Umbilical cord (tissue), 2 donors: ENCODE results near the gene HBG2. TPM values are rescaled to one million over a fixed set of nuclear protein-coding genes. Genes with fewer than 3 reads are reported as not detected.
"Not testable (repeated sequence)": the region's sequence is repeated elsewhere in the genome, so short reads cannot be mapped to it uniquely, and the experiment has no call there.

Source experiments
- DNase-seq: peaks from one replicate; pipeline ENCODE4 v3.0.0-alpha.2; 2015; ENCODE audit warnings: low spot score
- total RNA-seq: library from RNA; depleted of rRNA; stranded (reverse); fragments of >200 nt; gene quantifications from one replicate; pipeline ENCODE4 v1.2.3, GENCODE V29; 2014; ENCODE audit warnings: low replicate concordance; ENCODE audit not compliant: insufficient read depth

The HBG2 gene
- 9,844 TPM for total RNA-seq

GRCh38 chr11:5254646-5255413, at the start of gene HBG2:
Gene HBG2, minus strand, starts transcription at chr11:5254781. Its CDS starts 53 bp downstream, at chr11:5254728.
- DNase-seq, result peak; percentile 32

- no peak for DNase-seq
Observed at GRCh38 chr11:5304046-5304445, 49.5 kb upstream of the HBG2 start.

DNA sequence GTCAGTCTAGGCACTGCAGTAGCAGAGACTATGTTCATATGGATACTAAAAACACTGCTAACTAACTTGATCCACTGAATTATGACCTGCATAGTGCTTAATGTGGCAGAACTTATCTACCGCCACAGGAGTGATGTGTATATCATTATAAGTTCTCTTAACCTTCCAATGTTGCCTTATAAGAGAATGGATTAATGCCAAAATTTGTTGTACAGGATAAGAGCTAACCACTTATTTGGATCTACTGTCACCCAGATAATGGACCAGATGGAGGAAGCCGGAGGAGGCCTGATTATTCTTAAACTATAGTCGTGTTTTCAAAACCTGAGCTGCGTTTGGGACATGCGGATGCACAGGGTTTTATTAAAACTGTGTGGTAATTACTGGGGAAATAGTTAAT, 49.0 kb upstream of the HBG2 start:
- no peak for DNase-seq

DNA sequence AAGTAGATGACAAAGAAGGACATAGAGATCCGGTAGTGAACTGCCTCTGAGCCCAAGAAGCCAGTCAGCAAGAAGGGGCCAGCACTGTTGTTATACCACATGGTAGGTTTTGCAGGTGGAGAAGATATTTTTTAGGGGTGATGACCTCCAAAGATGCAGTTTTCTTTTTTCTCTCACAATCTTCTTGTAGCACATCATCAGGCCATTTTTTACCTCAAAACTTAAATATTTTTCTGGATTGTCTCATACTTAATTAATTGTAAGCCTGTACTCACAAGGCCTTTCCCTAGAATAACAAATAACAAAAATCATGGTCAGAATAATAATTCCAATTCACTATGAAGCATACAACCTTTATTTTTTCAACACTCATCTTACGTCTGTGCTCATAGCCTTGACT, 47.3 kb upstream of the HBG2 start, which contains the start of gene OR51B4:
Gene OR51B4 (minus strand): TSS at position 101 of the 400 bp plus-strand sequence. CDS start 0 bp downstream, at position 101.
- DNase-seq, result no peak

- peak; percentile 21 for DNase-seq
Observed at GRCh38 chr11:5300251-5300650, 45.7 kb upstream of the HBG2 start.

GRCh38 chr11:5298451-5298850, 43.9 kb upstream of the HBG2 start:
- no peak for DNase-seq

DNA sequence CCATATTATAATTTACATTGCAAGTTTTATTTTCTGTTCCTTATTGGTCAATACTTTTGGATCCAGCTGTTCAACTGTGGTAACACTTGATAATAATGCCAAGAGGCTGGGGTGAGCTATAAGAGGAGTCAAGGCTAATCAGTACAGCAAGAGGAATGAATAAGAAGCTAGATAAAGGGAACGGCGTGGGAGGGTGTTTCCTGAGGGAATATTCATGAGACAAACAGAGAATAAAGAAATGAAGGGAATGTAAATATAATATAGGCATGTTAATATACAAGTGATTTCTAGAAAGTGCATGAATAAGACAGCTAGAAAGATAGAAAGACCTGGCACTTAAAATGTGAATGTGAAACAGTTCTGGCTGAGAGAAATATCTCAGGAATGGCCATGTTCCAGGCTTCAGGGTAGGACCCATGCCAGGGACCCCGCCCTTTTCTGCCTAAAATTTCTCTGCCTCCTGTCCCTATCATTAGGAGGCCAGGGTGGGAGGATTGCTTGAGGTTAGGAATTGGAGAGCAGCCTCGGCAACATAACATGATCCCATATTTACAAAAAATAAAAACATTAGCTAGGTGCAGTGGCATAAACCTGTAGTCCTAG, 43.2 kb upstream of the HBG2 start:
- DNase-seq, result no peak

- DNase-seq, result not testable (repeated sequence)
Observed at GRCh38 chr11:5294342-5294995, 39.9 kb upstream of the HBG2 start.

DNA sequence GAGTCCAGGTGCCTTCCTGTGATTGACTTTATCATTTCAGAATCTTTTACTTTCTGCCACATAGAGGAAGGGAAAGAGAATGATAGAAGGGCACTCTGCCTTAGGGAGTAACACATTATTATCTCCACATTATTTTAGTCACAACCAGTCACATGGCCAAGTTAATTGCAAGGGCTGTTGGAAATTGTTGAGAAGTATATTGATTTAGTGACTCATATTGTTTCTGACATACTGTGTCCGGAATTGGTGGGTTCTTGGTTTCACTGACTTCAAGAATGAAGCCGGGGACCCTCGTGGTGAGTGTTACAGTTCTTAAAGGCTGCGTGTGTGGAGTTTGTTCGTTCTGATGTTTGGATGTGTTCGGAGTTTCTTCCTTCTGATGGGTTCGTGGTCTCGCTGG, 38.4 kb upstream of the HBG2 start:
- DNase-seq, result no peak

GRCh38 chr11:5291207-5291838, 36.7 kb upstream of the HBG2 start:
- no peak for DNase-seq

DNA sequence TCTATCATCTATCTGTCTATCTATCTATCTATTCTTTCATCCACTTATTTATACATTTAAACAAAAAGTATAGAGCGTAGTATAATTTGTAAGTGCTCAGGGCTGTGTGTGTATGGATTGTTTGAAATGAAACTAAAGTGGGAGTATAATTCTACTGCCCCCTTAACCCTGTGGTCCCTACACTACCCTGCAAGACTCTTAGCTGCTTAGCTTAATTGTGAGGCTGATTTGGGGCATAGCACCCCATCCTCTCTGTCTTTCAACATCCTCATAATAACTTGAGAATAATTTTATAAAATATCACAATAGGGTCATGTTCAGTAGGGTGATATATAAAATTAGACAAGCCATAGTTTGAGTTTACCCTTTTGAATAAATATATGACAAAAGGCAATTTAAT, 35.5 kb upstream of the HBG2 start:
- no peak for DNase-seq

DNA sequence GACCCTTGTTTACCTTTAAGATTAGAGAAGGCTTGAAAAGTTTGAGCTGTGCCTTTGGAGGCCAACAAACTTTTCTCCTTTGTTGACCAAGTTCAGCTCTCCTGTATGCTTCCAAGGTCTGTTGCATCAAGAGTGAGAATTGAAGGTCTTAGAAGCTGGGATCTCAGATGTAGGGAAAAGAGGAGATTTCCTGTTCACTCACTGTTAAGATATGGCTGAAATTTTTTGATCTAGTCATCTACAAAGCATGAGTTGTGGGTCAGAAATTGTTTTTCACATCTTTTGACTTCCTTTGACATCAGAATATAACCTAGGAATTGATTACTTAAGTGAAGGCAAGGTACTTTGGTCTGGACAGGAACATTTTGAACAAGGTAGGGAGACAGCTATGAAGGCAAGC, 35.1 kb upstream of the HBG2 start:
- no peak for DNase-seq

GRCh38 chr11:5288906-5289550, 34.4 kb upstream of the HBG2 start:
- no peak for DNase-seq

DNA sequence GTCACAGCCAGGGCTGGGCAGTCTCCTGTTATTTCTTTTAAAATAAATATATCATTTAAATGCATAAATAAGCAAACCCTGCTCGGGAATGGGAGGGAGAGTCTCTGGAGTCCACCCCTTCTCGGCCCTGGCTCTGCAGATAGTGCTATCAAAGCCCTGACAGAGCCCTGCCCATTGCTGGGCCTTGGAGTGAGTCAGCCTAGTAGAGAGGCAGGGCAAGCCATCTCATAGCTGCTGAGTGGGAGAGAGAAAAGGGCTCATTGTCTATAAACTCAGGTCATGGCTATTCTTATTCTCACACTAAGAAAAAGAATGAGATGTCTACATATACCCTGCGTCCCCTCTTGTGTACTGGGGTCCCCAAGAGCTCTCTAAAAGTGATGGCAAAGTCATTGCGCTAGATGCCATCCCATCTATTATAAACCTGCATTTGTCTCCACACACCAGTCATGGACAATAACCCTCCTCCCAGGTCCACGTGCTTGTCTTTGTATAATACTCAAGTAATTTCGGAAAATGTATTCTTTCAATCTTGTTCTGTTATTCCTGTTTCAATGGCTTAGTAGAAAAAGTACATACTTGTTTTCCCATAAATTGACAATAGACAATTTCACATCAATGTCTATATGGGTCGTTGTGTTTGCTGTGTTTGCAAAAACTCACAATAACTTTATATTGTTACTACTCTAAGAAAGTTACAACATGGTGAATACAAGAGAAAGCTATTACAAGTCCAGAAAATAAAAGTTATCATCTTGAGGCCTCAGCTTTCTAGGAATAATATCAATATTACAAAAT, 33.7 kb upstream of the HBG2 start:
- peak; percentile 62 for DNase-seq

GRCh38 chr11:5286901-5287300, 32.3 kb upstream of the HBG2 start:
- no peak for DNase-seq

DNA sequence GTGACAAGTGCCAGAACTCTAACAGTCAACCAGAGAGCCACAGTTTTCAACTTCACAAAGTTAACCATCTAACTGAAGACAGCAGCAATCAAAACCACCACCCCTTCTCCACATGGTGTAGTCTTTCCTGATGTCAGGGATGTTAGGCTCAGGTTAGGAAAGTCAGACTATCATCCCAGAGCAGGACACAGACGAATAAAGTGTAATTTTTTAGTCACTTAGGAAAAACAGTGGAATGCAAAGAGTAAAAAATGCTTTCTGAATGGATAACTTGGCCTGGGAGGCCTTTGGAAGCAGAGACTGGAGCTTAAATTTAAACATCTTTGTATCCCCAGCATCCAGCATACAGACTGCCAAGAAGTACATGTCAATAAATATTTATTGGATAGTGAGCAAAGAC, 31.8 kb upstream of the HBG2 start:
- DNase-seq, result no peak

DNA sequence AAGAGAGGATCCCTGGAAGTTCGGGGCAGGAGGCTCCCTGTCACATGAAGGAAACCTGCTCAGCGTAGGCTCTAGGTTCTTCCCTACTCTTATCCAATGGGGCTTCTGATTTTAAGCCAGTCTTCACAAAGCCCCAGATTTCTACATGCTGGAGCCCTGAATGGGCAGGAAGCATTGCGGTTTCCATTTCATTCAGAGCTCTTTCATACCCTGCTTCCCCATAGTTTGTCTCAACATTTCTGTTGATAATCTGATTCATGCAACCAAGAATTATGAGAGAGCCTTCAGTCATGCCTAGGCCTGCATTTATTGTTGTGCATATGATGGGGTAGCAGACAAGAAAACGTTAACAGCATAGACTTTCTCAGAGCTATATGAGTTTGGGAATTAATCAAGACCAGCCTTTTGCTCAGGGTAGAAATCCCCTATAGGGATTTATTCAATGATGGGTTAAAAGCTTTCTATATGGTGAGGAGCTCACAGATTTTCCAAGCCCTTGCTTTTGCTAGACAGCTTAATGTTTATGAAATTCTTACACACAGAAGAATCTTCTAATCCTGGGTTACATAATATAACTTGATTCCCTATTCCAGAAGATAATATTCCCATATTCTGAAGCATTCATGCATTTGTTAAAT, 31.2 kb upstream of the HBG2 start:
- DNase-seq, result no peak

GRCh38 chr11:5284637-5285036, 30.1 kb upstream of the HBG2 start:
- no peak for DNase-seq

- DNase-seq, result no peak
Observed at GRCh38 chr11:5283882-5284281, 29.3 kb upstream of the HBG2 start.

- no peak for DNase-seq
Observed at GRCh38 chr11:5283086-5283485, 28.5 kb upstream of the HBG2 start.
